HepG2 (cell line): ENCODE results near the gene FBXL7.

ENCODE experiments used
- EZH2 ChIP-seq: conservative IDR thresholded peaks from 2 replicates; pipeline ENCODE4 v1.6.1; 2012; ENCODE audit warnings: mild to moderate bottlenecking, low read depth, low read length, moderate library complexity
- FOXA3 ChIP-seq: IDR thresholded peaks from 2 replicates; pipeline ENCODE4 v1.6.1; 2016; ENCODE audit warnings: missing genetic modification reagents, missing compliant biosample characterization
- NR3C1 ChIP-seq: sonication (generic); formaldehyde crosslinking; IDR thresholded peaks from 2 replicates; pipeline ENCODE4 v1.4.0; 2020; ENCODE audit warnings: missing genetic modification reagents
- POLR2A ChIP-seq, 2 experiments: IDR thresholded peaks; 2 replicates each; pipeline ENCODE4 v1.6.1; 2011; ENCODE audit warnings: low read depth in 2 of 2, low read length in 2 of 2, mild to moderate bottlenecking in 1 of 2, moderate library complexity in 1 of 2; ENCODE audit not compliant: insufficient read depth in 1 of 2
- ZBTB1 ChIP-seq: sonication (generic); formaldehyde crosslinking; IDR thresholded peaks from 2 replicates; pipeline ENCODE4 v1.4.0; 2020; ENCODE audit warnings: missing genetic modification reagents, borderline replicate concordance
- ZNF326 ChIP-seq: sonication (generic); formaldehyde crosslinking; IDR thresholded peaks from 2 replicates; pipeline ENCODE4 v1.4.0; 2020; ENCODE audit warnings: missing genetic modification reagents, borderline replicate concordance

DNA sequence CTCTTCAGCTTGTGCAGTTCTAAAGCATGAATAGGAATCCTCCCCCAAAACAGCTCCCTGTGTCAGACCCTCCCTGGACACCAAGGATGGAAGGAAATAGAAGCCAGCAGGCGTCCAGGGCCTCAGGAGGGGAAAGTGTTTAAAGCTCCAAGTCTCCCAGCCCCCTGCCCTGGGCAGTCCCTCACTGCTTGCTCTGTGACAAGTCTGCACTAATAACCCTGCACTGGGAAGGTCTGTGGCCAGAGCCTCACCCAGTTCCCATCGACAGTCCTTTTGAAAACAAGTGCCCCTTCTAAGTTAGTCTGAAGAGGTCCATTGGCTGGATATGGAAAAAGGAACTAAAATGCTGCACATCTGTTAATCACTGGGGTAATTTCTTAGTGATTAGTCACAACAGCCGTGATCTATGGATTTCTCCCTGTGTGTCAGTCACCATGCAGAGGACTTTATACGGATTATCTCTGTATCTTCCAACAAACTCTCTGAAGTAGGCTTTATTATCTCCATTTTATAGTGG lies 195.3 kb downstream of the FBXL7 start:
- TF ChIP-seq EZH2 (no peak), ZNF326 (no peak), POLR2A (IDR thresholded peaks at IDR 0.05; ENCODE audit: insufficient read depth in 1 of 2, low read depth in 2 of 2, low read length in 2 of 2) (no peak), ZBTB1 (CRISPR knock-in tag) (no peak), FOXA3 (CRISPR knock-in tag) (no peak), NR3C1 (CRISPR knock-in tag) (no peak)
